Measurements from ENCODE around the gene SLC41A1.

SLC41A1 gene

GRCh38 chr1:205792481-205792881 lies 20.5 kb downstream of the SLC41A1 start:
- no peak for TF ChIP-seq CTCF (conservative IDR thresholded peaks at IDR 0.05; ENCODE audit: control insufficient read depth, insufficient read depth, low read depth, low read length)
- H3K4me3 ChIP-seq (ENCODE audit: control insufficient read depth, low read depth, low read length) = no peak overlapping the region
- no peak for DNase-seq (ENCODE audit: low read depth)

GRCh38 chr1:205791568-205792180 lies 21.3 kb downstream of the SLC41A1 start:
- no peak overlapping the region for H3K4me3 ChIP-seq (ENCODE audit: control insufficient read depth, low read depth, low read length)
- TF ChIP-seq CTCF (conservative IDR thresholded peaks at IDR 0.05; ENCODE audit: control insufficient read depth, insufficient read depth, low read depth, low read length) = peak; percentile 83
- DNase-seq (ENCODE audit: low read depth) = peak; percentile 47

- no peak for DNase-seq (ENCODE audit: low read depth)
- no peak overlapping the region for H3K4me3 ChIP-seq (ENCODE audit: control insufficient read depth, low read depth, low read length)
- no peak for TF ChIP-seq CTCF (conservative IDR thresholded peaks at IDR 0.05; ENCODE audit: control insufficient read depth, insufficient read depth, low read depth, low read length)
These were observed 25.6 kb downstream of the SLC41A1 start for GRCh38 chr1:205787287-205787916.

GRCh38 chr1:205786601-205787000 lies 26.4 kb downstream of the SLC41A1 start:
- no peak for DNase-seq (ENCODE audit: low read depth)
- no peak for TF ChIP-seq CTCF (conservative IDR thresholded peaks at IDR 0.05; ENCODE audit: control insufficient read depth, insufficient read depth, low read depth, low read length)
- H3K4me3 ChIP-seq (ENCODE audit: control insufficient read depth, low read depth, low read length) = no peak overlapping the region

- DNase-seq (ENCODE audit: low read depth) = no peak
- TF ChIP-seq CTCF (conservative IDR thresholded peaks at IDR 0.05; ENCODE audit: control insufficient read depth, insufficient read depth, low read depth, low read length) = no peak
- no peak overlapping the region for H3K4me3 ChIP-seq (ENCODE audit: control insufficient read depth, low read depth, low read length)
These were observed 27.6 kb downstream of the SLC41A1 start for GRCh38 chr1:205785446-205785845.

GRCh38 chr1:205783904-205784303 lies 29.1 kb downstream of the SLC41A1 start:
- H3K4me3 ChIP-seq (ENCODE audit: control insufficient read depth, low read depth, low read length) = no peak overlapping the region
- peak; percentile 85 for DNase-seq (ENCODE audit: low read depth)
- no peak for TF ChIP-seq CTCF (conservative IDR thresholded peaks at IDR 0.05; ENCODE audit: control insufficient read depth, insufficient read depth, low read depth, low read length)
